Neural cell (in vitro differentiated cells): Measurements from ENCODE around the gene PGC. TPM values are rescaled to one million over a fixed set of nuclear protein-coding genes. Genes with fewer than 3 reads are reported as not detected.

Experiments used
- H2AFZ ChIP-seq: fragments of 200-600, 300-800 bp; sonication (generic), shearing (Covaris generic); 2 replicates; pipeline ENCODE4 v1.6.0; 2014; ENCODE audit warnings: low read depth, mild to moderate bottlenecking, antibody characterized with exemption, low read length, moderate library complexity
- H3F3A ChIP-seq: fragments of 200-600 bp; shearing (Covaris generic); 2 replicates; pipeline ENCODE4 v1.6.1; 2016; ENCODE audit warnings: mild to moderate bottlenecking, moderate library complexity, mixed read lengths, antibody characterized with exemption, low read length; ENCODE audit not compliant: insufficient read depth, poor library complexity, severe bottlenecking
- H3K27ac ChIP-seq: fragments of 200-600, 300-800 bp; sonication (generic), shearing (Covaris generic); 2 replicates; pipeline ENCODE4 v1.5.1; 2014; ENCODE audit warnings: mild to moderate bottlenecking, low read length, moderate library complexity
- H3K27me3 ChIP-seq: fragments of 300-800, 200-600 bp; sonication (generic), shearing (Covaris generic); 2 replicates; pipeline ENCODE4 v1.6.0; 2014; ENCODE audit warnings: mild to moderate bottlenecking, low read depth, low read length, moderate library complexity; ENCODE audit not compliant: insufficient read depth
- H3K36me3 ChIP-seq: fragments of 300-800, 200-600 bp; sonication (generic), shearing (Covaris generic); 2 replicates; pipeline ENCODE4 v1.5.1; 2014; ENCODE audit warnings: mild to moderate bottlenecking, antibody characterized with exemption, low read length, moderate library complexity; ENCODE audit not compliant: insufficient read depth
- H3K4me2 ChIP-seq: fragments of 300-800, 200-600 bp; sonication (generic), shearing (Covaris generic); 2 replicates; pipeline ENCODE4 v1.6.0; 2014; ENCODE audit warnings: mild to moderate bottlenecking, low read length
- H3K4me3 ChIP-seq: fragments of 300-800, 200-600 bp; sonication (generic), shearing (Covaris generic); 2 replicates; pipeline ENCODE4 v1.5.1; 2014; ENCODE audit warnings: mild to moderate bottlenecking, low read length, moderate library complexity
- H3K79me2 ChIP-seq: fragments of 200-600 bp; shearing (Covaris generic); replicated peaks from 2 replicates; pipeline ENCODE4 v1.6.0; 2014; ENCODE audit warnings: mild to moderate bottlenecking, low read length, moderate library complexity; ENCODE audit not compliant: insufficient read depth
- H3K9ac ChIP-seq: fragments of 300-800, 200-600 bp; sonication (generic), shearing (Covaris generic); 2 replicates; pipeline ENCODE4 v1.6.1; 2016; ENCODE audit warnings: mild to moderate bottlenecking, low read length, mixed read lengths
- H3K9me2 ChIP-seq: fragments of 200-600 bp; shearing (Covaris generic); 2 replicates; pipeline ENCODE4 v1.6.1; 2016; ENCODE audit warnings: mild to moderate bottlenecking, low read length, mixed read lengths; ENCODE audit not compliant: insufficient read depth
- H3K9me3 ChIP-seq: fragments of 200-600, 300-800 bp; sonication (generic), shearing (Covaris generic); 2 replicates; pipeline ENCODE4 v1.6.1; 2016; ENCODE audit warnings: mild to moderate bottlenecking, mixed run types, low read length, moderate library complexity, mixed read lengths
- H4K20me1 ChIP-seq: fragments of 200-600 bp; shearing (Covaris generic); 2 replicates; pipeline ENCODE4 v1.6.1; 2016; ENCODE audit warnings: mild to moderate bottlenecking, mixed run types; ENCODE audit not compliant: insufficient read depth
- EP300 ChIP-seq: fragments of 450-650 bp; conservative IDR thresholded peaks from 2 replicates; pipeline ENCODE4 v1.6.1; 2014; ENCODE audit warnings: antibody characterized with exemption, mild to moderate bottlenecking, moderate library complexity; ENCODE audit not compliant: poor library complexity, severe bottlenecking
- EZH2 ChIP-seq: fragments of 200-600, 300-800 bp; shearing (Covaris generic), sonication (generic); IDR thresholded peaks from 2 replicates; pipeline ENCODE4 v1.6.1; 2014; ENCODE audit warnings: antibody characterized with exemption, low read length, borderline replicate concordance, mild to moderate bottlenecking; ENCODE audit not compliant: insufficient read depth, poor library complexity, severe bottlenecking
- MXI1 ChIP-seq: fragments of 450-650 bp; conservative IDR thresholded peaks from 2 replicates; pipeline ENCODE4 v1.6.1; 2014; ENCODE audit warnings: antibody characterized with exemption, mild to moderate bottlenecking; ENCODE audit not compliant: poor library complexity, severe bottlenecking
- POLR2AphosphoS5 ChIP-seq: IDR thresholded peaks from 2 replicates; pipeline ENCODE4 v1.6.1; 2012
- RAD21 ChIP-seq: fragments of 450-650 bp; conservative IDR thresholded peaks from 2 replicates; pipeline ENCODE4 v1.6.1; 2014; ENCODE audit warnings: antibody characterized with exemption, mild to moderate bottlenecking, moderate library complexity
- SMC3 ChIP-seq: fragments of 450-650 bp; conservative IDR thresholded peaks from 2 replicates; pipeline ENCODE4 v1.6.1; 2014; ENCODE audit warnings: antibody characterized with exemption, mild to moderate bottlenecking, moderate library complexity; ENCODE audit not compliant: poor library complexity
- TAF1 ChIP-seq: IDR thresholded peaks from 2 replicates; pipeline ENCODE4 v1.6.1; 2012; ENCODE audit warnings: low read depth
- polyA plus RNA-seq: library from polyadenylated mRNA; depleted of rRNA; stranded (reverse); fragments of >200 nt; gene quantifications from 2 replicates; pipeline ENCODE4 v1.2.3, GENCODE V29; 2014
- TF ChIP-seq, protein P1 (sequence below): fragments of 450-650 bp; IDR thresholded peaks from 2 replicates; pipeline ENCODE4 v1.5.1; 2014; ENCODE audit warnings: antibody characterized with exemption, mild to moderate bottlenecking, moderate library complexity; ENCODE audit not compliant: poor library complexity, severe bottlenecking
- TF ChIP-seq, protein P2 (sequence below): IDR thresholded peaks from 2 replicates; pipeline ENCODE4 v1.6.1; 2012; ENCODE audit warnings: borderline replicate concordance

The PGC gene
- polyA plus RNA-seq, 1 donor from 2014 or later, result not detected

DNA sequence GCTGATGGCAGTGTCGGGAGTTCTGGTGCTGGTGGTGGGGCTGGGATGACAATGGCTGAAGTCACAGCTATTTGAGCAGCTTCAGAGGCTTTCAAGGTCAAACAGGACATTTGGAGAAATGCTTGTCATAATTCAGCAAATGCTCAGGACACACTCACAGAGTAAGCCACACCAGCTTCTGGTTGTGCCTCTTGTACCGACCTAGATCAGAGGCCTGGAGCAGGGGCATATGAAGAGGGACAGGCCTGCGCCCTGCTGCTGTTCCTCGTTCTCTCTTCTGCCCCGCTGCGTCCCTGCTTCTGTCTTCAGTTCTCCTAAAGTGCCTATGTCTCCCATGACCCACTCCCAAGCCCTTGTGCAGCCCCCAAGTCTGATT lies 893 bp upstream of the PGC start:
- Histone ChIP-seq H3K79me2 (no peaks in the 10 kb centered on the region), H3K27ac (no peak overlapping the region), H3K9me3 (no peaks in the 10 kb centered on the region), H4K20me1 (no peaks in the 10 kb centered on the region), H3K27me3 (no peaks in the 10 kb centered on the region), H3K9ac (no peak overlapping the region), H2AFZ (no peak overlapping the region), H3K9me2 (no peaks in the 10 kb centered on the region), H3K4me3 (no peak overlapping the region), H3K4me2 (no peak overlapping the region), H3K36me3 (no peaks in the 10 kb centered on the region), H3F3A (no peaks in the 10 kb centered on the region)
- TF ChIP-seq, protein P1, sequence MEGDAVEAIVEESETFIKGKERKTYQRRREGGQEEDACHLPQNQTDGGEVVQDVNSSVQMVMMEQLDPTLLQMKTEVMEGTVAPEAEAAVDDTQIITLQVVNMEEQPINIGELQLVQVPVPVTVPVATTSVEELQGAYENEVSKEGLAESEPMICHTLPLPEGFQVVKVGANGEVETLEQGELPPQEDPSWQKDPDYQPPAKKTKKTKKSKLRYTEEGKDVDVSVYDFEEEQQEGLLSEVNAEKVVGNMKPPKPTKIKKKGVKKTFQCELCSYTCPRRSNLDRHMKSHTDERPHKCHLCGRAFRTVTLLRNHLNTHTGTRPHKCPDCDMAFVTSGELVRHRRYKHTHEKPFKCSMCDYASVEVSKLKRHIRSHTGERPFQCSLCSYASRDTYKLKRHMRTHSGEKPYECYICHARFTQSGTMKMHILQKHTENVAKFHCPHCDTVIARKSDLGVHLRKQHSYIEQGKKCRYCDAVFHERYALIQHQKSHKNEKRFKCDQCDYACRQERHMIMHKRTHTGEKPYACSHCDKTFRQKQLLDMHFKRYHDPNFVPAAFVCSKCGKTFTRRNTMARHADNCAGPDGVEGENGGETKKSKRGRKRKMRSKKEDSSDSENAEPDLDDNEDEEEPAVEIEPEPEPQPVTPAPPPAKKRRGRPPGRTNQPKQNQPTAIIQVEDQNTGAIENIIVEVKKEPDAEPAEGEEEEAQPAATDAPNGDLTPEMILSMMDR, result no peak
- no peak for TF ChIP-seq POLR2AphosphoS5
- no peak for TF ChIP-seq SMC3
- no peak for TF ChIP-seq EZH2
- no peak for TF ChIP-seq MXI1
- no peak for TF ChIP-seq RAD21
- no peak for TF ChIP-seq EP300
- no peak for TF ChIP-seq TAF1

DNA sequence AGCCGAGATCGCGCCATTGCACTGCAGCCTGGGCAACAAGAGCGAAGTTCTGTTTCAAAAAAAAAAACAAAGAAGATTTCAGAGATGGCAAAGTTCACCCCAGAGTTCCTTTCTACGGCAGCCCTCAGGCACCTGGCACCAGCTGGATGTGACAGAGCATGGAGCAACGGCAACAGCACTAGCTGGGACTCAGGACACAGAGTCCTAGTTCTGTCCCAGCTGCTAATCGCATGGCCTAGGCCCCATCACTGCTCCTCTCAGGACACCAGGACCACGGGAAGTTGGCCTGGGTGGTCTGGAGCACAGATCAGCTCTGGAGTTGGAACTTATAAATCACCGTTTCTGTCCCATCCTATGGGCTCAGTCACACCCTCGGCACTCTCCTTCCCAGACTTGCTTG lies 1.1 kb downstream of the PGC start:
- no peak overlapping the region for H3K27ac ChIP-seq
- no peaks in the 10 kb centered on the region for H3K27me3 ChIP-seq
- no peak overlapping the region for H3K4me2 ChIP-seq
- H3F3A ChIP-seq, result no peaks in the 10 kb centered on the region
- H3K79me2 ChIP-seq, result no peaks in the 10 kb centered on the region
- no peak overlapping the region for H3K9ac ChIP-seq
- no peak overlapping the region for H3K4me3 ChIP-seq
- TF ChIP-seq, protein P1, result no peak
- TF ChIP-seq RAD21 (no peak), EP300 (no peak), TAF1 (no peak), POLR2AphosphoS5 (no peak), SMC3 (no peak), EZH2 (no peak), MXI1 (no peak)
- TF ChIP-seq, protein P2, sequence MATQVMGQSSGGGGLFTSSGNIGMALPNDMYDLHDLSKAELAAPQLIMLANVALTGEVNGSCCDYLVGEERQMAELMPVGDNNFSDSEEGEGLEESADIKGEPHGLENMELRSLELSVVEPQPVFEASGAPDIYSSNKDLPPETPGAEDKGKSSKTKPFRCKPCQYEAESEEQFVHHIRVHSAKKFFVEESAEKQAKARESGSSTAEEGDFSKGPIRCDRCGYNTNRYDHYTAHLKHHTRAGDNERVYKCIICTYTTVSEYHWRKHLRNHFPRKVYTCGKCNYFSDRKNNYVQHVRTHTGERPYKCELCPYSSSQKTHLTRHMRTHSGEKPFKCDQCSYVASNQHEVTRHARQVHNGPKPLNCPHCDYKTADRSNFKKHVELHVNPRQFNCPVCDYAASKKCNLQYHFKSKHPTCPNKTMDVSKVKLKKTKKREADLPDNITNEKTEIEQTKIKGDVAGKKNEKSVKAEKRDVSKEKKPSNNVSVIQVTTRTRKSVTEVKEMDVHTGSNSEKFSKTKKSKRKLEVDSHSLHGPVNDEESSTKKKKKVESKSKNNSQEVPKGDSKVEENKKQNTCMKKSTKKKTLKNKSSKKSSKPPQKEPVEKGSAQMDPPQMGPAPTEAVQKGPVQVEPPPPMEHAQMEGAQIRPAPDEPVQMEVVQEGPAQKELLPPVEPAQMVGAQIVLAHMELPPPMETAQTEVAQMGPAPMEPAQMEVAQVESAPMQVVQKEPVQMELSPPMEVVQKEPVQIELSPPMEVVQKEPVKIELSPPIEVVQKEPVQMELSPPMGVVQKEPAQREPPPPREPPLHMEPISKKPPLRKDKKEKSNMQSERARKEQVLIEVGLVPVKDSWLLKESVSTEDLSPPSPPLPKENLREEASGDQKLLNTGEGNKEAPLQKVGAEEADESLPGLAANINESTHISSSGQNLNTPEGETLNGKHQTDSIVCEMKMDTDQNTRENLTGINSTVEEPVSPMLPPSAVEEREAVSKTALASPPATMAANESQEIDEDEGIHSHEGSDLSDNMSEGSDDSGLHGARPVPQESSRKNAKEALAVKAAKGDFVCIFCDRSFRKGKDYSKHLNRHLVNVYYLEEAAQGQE, result no peak
- H2AFZ ChIP-seq, result no peak overlapping the region
- no peaks in the 10 kb centered on the region for H3K9me3 ChIP-seq
- H3K9me2 ChIP-seq, result no peaks in the 10 kb centered on the region
- H4K20me1 ChIP-seq, result no peaks in the 10 kb centered on the region
- no peaks in the 10 kb centered on the region for H3K36me3 ChIP-seq
